Thymus (tissue), 14 donors: ENCODE measurements around the gene DDX10. TPM values are rescaled to one million over a fixed set of nuclear protein-coding genes. Genes with fewer than 3 reads are reported as not detected.

ENCODE experiments used
- DNase-seq, 9 donors: peaks; one replicate each; pipeline ENCODE4 v3.0.0-alpha.2; 2013; ENCODE audit warnings: low spot score in 9 of 9, low read depth in 6 of 9, missing footprints in 1 of 9
- H3K27ac ChIP-seq, 2 donors: one replicate each; pipeline ENCODE4 v1.5.1; 2013; ENCODE audit warnings: control low read depth in 1 of 2, low read depth in 1 of 2, low read length in 1 of 2, mild to moderate bottlenecking in 1 of 2, moderate library complexity in 1 of 2
- H3K27me3 ChIP-seq, 2 donors: one replicate each; pipeline ENCODE4 v1.5.1; 2013; ENCODE audit warnings: low read length in 1 of 2; ENCODE audit not compliant: control insufficient read depth in 2 of 2, insufficient read depth in 1 of 2
- H3K36me3 ChIP-seq, 2 donors: one replicate each; pipeline ENCODE4 v1.5.1; 2013; ENCODE audit warnings: low read length in 1 of 2, mild to moderate bottlenecking in 1 of 2, moderate library complexity in 1 of 2; ENCODE audit not compliant: control insufficient read depth in 2 of 2, insufficient read depth in 2 of 2
- H3K4me1 ChIP-seq, 2 donors: one replicate each; pipeline ENCODE4 v1.5.1; 2013; ENCODE audit warnings: low read length in 2 of 2; ENCODE audit not compliant: control insufficient read depth in 2 of 2, insufficient read depth in 2 of 2
- H3K4me3 ChIP-seq, 2 donors: one replicate each; pipeline ENCODE4 v1.5.1; 2013; ENCODE audit warnings: low read length in 2 of 2, control low read depth in 1 of 2, mild to moderate bottlenecking in 1 of 2
- H3K9me3 ChIP-seq, 2 donors: one replicate each; pipeline ENCODE4 v1.5.1; 2013; ENCODE audit warnings: low read length in 1 of 2, mild to moderate bottlenecking in 1 of 2; ENCODE audit not compliant: control insufficient read depth in 2 of 2, insufficient read depth in 1 of 2
- WGBS: extraction: QIAGEN DNeasy Blood & Tissue Kit; methylation state at CpG from one replicate; pipeline ENCODE4 v1.1.7; 2013; 5-methylcytosine and 5-hydroxymethylcytosine counted together
- long read RNA-seq, 10 donors: transcript quantifications; one replicate each; lab custom pipeline, GENCODE V29; 2026
- polyA plus RNA-seq: library from polyadenylated mRNA; stranded (reverse); fragments of 200-250 nt; gene quantifications from one replicate; pipeline ENCODE4 v1.2.3, GENCODE V29; 2013
- total RNA-seq: library from RNA; stranded (reverse); fragments of 120-200 nt; gene quantifications from one replicate; pipeline ENCODE4 v1.2.4, GENCODE V29; 2013
- donor health status: healthy.

The DDX10 gene
- 20.1 TPM for total RNA-seq
- polyA plus RNA-seq = 32.3 TPM
- long read RNA-seq, donor 1 = 0 reads
- long read RNA-seq, donor 2 = 0 reads
- long read RNA-seq, donor 3, full-length matches to known transcripts = 1 of 1 reads
- long read RNA-seq, donor 3, partial matches to known transcripts = 0 of 1 reads
- long read RNA-seq, donor 3, other reads (novel, unspliced or antisense) = 0 of 1 reads
- long read RNA-seq, donor 4 = 0 reads
- long read RNA-seq, donor 5, partial matches to known transcripts = 0 of 2 reads
- long read RNA-seq, donor 5, other reads (novel, unspliced or antisense) = 0 of 2 reads
- long read RNA-seq, donor 6, partial matches to known transcripts = 0 of 2 reads
- long read RNA-seq, donor 6, other reads (novel, unspliced or antisense) = 0 of 2 reads
- long read RNA-seq, donor 7, transcript DDX10-201 (18 exons, 3,264 nt) = major isoform, 6 of 6 reads
- long read RNA-seq, donor 7, partial matches to known transcripts = 0 of 6 reads
- long read RNA-seq, donor 7, other reads (novel, unspliced or antisense) = 0 of 6 reads
- long read RNA-seq, donor 8 = 0 reads
- long read RNA-seq, donor 9, partial matches to known transcripts = 0 of 3 reads
- long read RNA-seq, donor 9, other reads (novel, unspliced or antisense) = 0 of 3 reads
- long read RNA-seq, donor 10 = 0 reads

DNA sequence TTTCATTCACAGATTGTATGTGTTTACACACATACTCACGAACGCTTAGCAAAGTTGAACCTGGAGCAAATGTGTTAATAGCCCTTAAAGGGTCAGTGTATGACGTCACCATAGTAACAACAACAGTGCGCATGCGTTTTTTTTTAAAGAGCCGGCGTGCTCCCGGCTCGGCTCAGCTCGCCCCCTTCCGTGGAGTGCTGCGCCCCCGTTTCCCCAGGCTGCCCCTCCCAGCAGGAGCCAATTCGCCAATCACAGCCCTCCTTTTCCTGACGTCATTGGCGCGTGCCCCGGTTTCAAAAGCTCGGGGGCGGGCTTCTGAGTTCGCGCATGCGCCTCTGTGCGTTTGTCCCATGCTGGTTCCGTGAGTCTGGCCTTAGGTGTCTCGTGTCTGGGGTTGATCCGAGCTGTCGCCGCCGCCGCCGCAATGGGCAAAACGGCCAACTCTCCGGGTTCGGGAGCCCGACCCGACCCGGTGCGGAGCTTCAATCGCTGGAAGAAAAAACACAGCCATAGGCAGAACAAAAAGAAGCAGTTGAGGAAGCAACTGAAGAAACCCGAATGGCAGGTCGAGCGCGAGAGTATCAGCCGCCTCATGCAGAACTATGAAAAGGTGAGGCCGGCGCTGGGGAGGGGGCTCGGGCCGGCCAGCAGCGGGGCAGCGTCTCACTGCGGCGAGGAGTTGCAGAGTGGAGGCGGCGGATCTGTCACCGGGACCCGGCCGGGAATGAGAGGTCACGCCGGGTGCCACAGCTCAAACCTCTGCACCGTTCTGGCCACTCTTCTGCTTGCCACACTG is at the start of gene DDX10:
Gene DDX10, plus strand, starts transcription at position 340 of the 796 bp plus-strand sequence. Its CDS starts 85 bp downstream, at position 425.
- no peak within 1 kb of the TSS for H3K27ac ChIP-seq
- peak within 1 kb of the TSS; percentile 63 to 72 for H3K4me3 ChIP-seq
- no peaks in the 10 kb centered on the region for H3K36me3 ChIP-seq
- no peaks in the 10 kb centered on the region for H3K9me3 ChIP-seq
- peak; percentile 95 to 99 (median 97) for DNase-seq
- peaks cover 0 to 12% of the 10 kb centered on the region in 2 donors for H3K4me1 ChIP-seq
- H3K27me3 ChIP-seq = no peaks in the 10 kb centered on the region
- under 1% methylated on average over 61 of the region's 61 CpGs for WGBS

DNA sequence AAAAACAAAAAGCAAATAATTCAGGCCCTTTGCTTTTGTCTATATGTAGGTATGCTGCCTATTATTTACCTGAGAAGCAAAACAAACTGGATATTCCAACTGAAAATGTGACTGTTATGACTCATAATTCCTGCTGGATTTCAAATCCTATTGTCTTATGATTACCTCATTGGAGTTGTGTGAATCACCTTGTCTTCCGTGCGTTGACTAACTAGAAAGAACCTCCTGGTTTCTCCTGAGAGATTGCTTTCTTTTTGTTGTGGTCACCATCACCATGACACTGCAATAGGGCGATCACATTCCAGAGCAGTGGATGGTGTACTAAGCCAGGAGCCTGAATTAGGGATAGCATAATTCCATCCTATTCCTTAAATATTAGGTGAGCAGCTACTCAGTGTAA is 48.3 kb upstream of the DDX10 start:
- Histone ChIP-seq H3K4me3 (no peak overlapping the region), H3K4me1 (no peaks in the 10 kb centered on the region), H3K27ac (no peak overlapping the region), H3K9me3 (no peaks in the 10 kb centered on the region), H3K36me3 (no peaks in the 10 kb centered on the region), H3K27me3 (no peaks in the 10 kb centered on the region)
- no peak for DNase-seq
- WGBS = 97% methylated on average over 3 of the region's 3 CpGs

DNA sequence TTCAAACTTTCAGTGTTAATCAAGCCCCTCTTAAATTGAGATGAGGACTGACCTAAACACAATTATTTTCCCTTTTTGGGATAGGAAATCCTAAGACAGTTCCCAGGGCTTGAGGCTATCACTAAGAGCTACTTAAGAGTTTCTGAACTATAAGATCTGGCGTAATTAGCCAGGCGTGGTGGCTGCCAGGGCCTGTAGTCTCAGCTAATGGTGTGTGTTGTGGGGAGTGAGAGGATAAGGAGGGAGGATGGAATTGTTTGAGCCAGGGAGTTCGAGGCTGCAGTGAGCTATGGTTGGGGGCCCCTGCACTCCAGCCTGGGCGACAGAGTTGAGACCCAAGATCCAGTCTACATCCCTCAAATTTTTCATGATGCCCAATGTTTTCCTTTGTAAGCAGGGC is 47.8 kb upstream of the DDX10 start:
- 94% methylated on average over 4 of the region's 4 CpGs for WGBS
- Histone ChIP-seq H3K4me3 (no peak overlapping the region), H3K27me3 (no peaks in the 10 kb centered on the region), H3K4me1 (no peaks in the 10 kb centered on the region), H3K9me3 (no peaks in the 10 kb centered on the region), H3K27ac (no peak overlapping the region), H3K36me3 (no peaks in the 10 kb centered on the region)
- DNase-seq = no peak

DNA sequence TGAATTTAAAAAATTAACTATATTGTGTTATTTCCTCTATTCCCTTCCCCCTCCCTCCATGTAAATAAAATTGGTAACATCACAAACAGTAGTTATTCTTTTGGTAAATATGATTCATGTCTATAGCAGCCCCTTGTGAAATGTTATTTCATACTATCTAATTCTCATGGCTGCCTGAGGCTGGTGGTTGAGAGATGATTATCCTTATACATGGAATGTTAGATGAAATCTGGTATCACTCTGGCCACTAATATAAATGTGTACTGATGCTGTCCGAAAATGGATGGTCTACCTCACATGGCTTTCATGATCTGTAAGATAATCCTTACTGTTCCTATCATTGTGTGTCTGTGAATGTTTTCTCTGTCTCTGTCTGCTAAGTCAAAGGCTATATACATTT is 46.3 kb upstream of the DDX10 start:
- Histone ChIP-seq H3K9me3 (no peaks in the 10 kb centered on the region), H3K4me3 (no peak overlapping the region), H3K27ac (no peak overlapping the region), H3K4me1 (no peaks in the 10 kb centered on the region), H3K36me3 (no peaks in the 10 kb centered on the region), H3K27me3 (no peaks in the 10 kb centered on the region)
- WGBS = 95% methylated on average over 1 of the region's 1 CpG
- no peak for DNase-seq

DNA sequence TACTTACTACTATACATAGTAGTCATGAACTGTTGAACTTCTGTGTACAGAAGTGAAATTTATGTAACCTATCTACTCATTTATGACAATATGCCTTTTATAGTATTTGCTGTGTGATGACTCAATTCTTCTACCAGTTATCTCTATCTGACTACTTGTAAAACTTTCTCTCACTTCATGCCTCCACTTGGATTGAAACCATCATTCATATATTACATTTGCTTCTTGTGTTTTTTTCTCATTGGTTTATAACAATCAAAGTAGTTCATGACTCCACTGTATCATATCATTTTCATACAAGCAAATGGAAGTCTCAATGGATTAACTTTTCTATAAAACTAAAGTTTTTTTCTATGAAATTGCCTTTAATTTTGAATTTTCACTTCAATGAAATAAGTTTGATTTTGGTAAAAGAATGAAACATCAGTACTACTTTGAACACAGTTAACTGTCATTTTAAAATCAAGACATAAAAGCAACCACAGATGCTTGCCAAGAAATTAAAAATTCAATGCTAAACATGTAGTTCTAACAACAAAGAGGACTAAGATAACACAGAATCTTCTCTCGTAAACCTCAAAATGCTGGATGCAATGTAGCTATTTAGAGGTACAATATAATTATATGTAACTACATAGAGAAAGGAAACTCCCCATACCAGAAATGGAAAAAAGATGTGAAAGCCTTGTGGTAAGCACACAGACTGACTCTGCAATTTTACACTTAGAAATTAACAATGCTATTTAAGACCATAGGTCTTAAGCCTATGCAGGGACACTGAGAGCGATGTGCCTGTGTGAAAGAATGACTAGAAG is 43.7 kb upstream of the DDX10 start:
- 52% methylated on average over 2 of the region's 2 CpGs for WGBS

DNA sequence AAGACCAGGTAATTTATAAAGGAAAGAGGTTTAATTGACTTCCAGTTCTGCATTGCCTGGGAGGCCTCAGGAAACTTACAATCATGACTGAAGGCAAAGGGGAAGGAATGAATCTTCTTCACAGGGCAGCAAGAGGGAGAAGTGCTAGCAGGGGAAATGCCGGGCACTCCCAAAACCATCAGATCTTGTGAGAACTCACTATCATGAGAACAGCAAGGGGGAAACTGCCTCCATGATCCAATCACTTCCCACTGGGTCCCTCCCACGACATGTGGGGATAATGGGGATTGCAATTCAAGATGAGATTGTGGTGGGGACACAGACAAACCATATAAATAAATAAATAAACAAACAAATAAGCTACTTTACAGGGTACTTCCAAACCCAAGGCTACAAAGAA is 42.5 kb upstream of the DDX10 start:
- H3K4me1 ChIP-seq = no peaks in the 10 kb centered on the region
- H3K9me3 ChIP-seq = no peaks in the 10 kb centered on the region
- DNase-seq = no peak
- WGBS = 89% methylated on average over 2 of the region's 2 CpGs
- no peak overlapping the region for H3K27ac ChIP-seq
- no peak overlapping the region for H3K4me3 ChIP-seq
- H3K36me3 ChIP-seq = no peaks in the 10 kb centered on the region
- H3K27me3 ChIP-seq = no peaks in the 10 kb centered on the region

More for the DNA sequence above, 43.7 kb upstream of the DDX10 start:
- peak in 1 of 9 donors; percentile 5 for DNase-seq
- Histone ChIP-seq H3K36me3 (no peaks in the 10 kb centered on the region), H3K4me1 (no peaks in the 10 kb centered on the region), H3K4me3 (no peak overlapping the region), H3K27me3 (no peaks in the 10 kb centered on the region), H3K27ac (no peak overlapping the region), H3K9me3 (no peaks in the 10 kb centered on the region)

DNA sequence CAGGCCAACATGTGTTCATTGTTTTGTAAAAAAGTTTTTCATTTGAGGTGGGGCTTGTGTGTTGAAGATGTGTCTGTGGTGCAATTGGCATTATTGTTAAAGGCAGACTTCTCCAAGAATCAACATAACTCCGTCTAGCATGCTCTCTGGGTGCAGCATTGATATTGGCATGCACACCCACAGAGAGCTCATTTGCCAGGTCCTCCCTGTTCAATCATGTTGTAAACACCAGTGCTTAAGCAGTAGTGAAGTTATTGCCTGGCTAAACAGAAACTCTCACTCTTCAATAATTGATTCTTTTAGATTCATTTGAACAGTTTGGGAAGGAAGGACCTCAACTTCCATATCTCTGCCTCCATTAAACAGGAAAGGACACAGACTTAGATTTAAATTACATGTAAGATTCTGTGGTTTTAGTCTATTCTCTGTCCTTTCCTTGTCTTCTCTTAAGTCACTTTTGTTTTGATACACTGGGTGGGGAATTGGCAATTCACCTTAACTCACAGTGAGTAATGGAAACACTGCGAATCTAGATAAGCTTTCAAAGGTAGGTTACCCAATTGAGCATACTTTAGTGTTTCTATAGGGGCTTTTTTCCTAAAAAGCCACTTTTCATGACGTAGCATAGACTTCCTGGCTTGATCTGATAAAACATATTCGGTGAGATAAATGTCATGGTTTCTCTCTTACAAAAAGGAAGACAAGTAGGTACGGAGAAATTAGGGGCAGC is 40.5 kb upstream of the DDX10 start:
- DNase-seq = no peak
- no peaks in the 10 kb centered on the region for H3K27me3 ChIP-seq
- no peaks in the 10 kb centered on the region for H3K4me1 ChIP-seq
- no peaks in the 10 kb centered on the region for H3K36me3 ChIP-seq
- H3K9me3 ChIP-seq = peaks cover 0 to 11% of the 10 kb centered on the region in 2 donors
- WGBS = 79% methylated on average over 5 of the region's 5 CpGs
- H3K4me3 ChIP-seq = no peak overlapping the region
- H3K27ac ChIP-seq = no peak overlapping the region

DNA sequence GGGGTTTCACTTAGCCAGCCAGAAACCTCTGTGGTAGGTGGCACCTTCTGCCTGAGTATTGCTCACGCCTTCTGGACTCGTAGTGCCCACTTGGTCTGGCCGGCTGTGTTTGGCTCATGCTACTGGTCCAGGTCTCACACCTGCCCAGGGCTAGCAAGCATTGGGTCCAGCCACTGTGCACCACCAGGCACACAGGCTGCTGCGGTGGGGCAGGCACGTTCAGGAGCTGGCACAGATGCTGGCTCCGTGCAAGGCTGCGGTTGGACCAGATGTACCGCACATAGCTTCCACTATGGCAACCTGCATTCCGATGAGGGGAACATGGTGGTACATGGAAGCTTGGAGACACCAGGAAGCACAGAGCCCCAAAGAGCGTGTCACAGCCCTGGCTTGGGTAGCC is 36.5 kb upstream of the DDX10 start:
- Histone ChIP-seq H3K36me3 (no peaks in the 10 kb centered on the region), H3K27ac (no peak overlapping the region), H3K27me3 (no peaks in the 10 kb centered on the region), H3K4me3 (no peak overlapping the region), H3K9me3 (peaks cover 0 to 16% of the 10 kb centered on the region in 2 donors), H3K4me1 (no peaks in the 10 kb centered on the region)
- no peak for DNase-seq
- WGBS = 98% methylated on average over 10 of the region's 10 CpGs
